Skeletal muscle satellite cell (primary cell): ENCODE measurements around the gene IRF2BP2.
"Not testable (repeated sequence)": the region's sequence is repeated elsewhere in the genome, so short reads cannot be mapped to it uniquely, and the experiment has no call there.

Source experiments
- H3K27me3 ChIP-seq: 2 replicates; pipeline ENCODE4 v1.7.0; 2013; ENCODE audit warnings: low read length; ENCODE audit not compliant: control insufficient read depth, insufficient read depth
- H3K36me3 ChIP-seq: 2 replicates; pipeline ENCODE4 v1.7.0; 2013; ENCODE audit warnings: mild to moderate bottlenecking, control low read depth, low read length; ENCODE audit not compliant: insufficient read depth
- H3K4me1 ChIP-seq: 2 replicates; pipeline ENCODE4 v1.7.0; 2013; ENCODE audit warnings: low read length; ENCODE audit not compliant: control insufficient read depth, insufficient read depth
- H3K4me2 ChIP-seq: 2 replicates; pipeline ENCODE4 v1.7.0; 2013; ENCODE audit warnings: mild to moderate bottlenecking, low read length
- H3K4me3 ChIP-seq: 2 replicates; pipeline ENCODE4 v1.7.0; 2013; ENCODE audit warnings: low read length
- H3K9ac ChIP-seq: 2 replicates; pipeline ENCODE4 v1.7.0; 2013; ENCODE audit warnings: mild to moderate bottlenecking, low read depth, low read length, moderate library complexity
- H3K9me3 ChIP-seq: replicated peaks from 2 replicates; pipeline ENCODE4 v1.7.0; 2013; ENCODE audit warnings: mild to moderate bottlenecking, control low read depth, low read length

The IRF2BP2 gene

DNA sequence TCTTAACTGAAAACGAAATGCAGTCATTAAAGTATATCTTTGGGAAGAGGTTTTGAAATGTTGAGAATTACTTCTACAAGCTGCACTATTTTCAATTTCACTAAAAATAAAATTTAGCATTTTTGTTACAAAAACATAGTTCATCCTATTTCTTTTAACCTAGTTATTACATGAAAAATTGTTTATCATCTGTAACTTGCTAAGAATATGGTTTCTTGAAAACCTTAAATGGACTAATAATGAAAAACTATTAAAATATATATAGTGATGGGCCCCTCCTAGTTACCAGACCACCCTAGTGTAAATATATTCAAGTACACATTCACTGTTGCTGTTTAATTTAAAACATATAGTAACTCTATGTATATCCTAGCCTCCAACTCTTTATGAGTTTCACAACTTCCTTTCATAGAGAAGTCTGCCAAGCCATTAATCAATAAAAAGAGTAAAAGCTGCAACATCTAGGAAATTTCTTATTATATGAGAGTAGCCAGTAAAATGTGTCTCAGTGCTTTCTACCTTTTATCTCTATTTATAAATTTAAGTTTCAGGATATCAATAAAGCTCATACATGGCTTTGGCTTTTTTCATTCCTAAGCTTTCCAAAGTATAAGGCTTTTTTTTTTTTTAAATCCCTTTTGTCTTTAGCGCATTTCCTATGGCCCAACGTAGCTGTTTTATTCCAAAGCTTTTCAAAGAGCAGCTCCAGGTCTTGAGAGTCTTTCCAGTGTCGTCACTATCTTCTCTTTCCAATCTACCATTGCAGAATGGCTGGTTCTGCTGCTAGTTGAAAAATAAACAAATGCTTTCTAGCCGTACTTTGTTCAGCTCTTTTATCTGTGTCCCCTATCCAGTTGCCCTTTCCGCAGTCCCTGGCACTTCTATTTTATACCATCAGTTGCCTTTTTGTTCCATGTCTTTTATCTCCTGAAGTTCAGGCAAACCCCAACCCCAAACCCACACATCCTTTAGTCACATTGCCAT, 6.5 kb downstream of the IRF2BP2 start:
- Histone ChIP-seq H3K4me3 (peak overlapping the region; percentile 77), H3K9ac (peak overlapping the region; percentile 97), H3K36me3 (peaks cover 55% of the 10 kb centered on the region), H3K27me3 (no peaks in the 10 kb centered on the region), H3K9me3 (no peaks in the 10 kb centered on the region), H3K4me2 (peak overlapping the region; percentile 97), H3K4me1 (peaks cover 56% of the 10 kb centered on the region)

DNA sequence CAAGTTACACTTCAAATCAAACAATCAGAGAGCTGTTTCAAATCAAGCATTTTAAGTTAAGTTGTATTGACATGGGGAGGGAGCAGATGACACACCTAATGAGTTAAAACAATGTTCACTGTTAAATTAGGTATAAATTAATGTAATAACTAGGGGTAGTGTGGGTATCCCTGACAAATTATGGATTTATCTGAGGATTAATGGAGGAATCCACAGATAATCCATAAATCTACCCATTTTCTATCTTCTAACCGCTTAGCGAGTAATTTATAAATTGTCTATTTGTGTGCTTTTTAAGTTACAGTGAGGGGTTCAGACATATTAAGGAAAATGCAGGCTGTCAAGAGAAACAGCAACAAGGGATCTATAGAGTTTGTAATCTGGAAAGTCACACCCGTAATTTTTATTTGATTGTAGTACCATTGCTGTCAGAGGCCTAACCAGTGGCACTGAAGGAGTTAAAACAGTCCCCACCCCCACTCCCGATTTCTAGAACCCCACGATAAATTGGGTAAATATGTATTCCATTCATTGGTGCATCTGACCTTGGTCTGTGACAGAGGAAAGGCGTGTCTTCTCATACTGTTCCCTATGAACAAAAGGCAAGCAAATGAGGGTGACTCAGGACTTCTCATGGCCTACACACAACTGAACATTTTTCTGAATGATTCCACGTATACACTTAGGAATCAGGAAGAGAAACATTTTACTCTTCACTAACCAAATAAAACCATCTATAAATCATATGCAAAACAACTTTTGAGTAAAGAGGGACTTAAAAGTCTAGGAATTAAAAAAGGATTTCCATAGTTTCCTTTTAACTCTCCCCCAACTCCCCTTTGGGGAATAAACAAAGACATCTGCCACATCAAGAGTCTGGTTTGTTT, 7.4 kb downstream of the IRF2BP2 start:
- peaks cover 57% of the 10 kb centered on the region for H3K4me1 ChIP-seq
- peak overlapping the region; percentile 77 for H3K4me3 ChIP-seq
- H3K9me3 ChIP-seq, result no peaks in the 10 kb centered on the region
- peak overlapping the region; percentile 97 for H3K4me2 ChIP-seq
- H3K27me3 ChIP-seq, result no peaks in the 10 kb centered on the region
- peaks cover 47% of the 10 kb centered on the region for H3K36me3 ChIP-seq
- peak overlapping the region; percentile 97 for H3K9ac ChIP-seq

- H3K4me3 ChIP-seq, result no peak overlapping the region
Observed at GRCh38 chr1:234601301-234602017, 8.5 kb downstream of the IRF2BP2 start.

GRCh38 chr1:234600418-234601281, 9.3 kb downstream of the IRF2BP2 start:
- H3K36me3 ChIP-seq, result peaks cover 28% of the 10 kb centered on the region
- no peaks in the 10 kb centered on the region for H3K9me3 ChIP-seq
- peaks cover 57% of the 10 kb centered on the region for H3K4me1 ChIP-seq
- peak overlapping the region; percentile 69 for H3K4me3 ChIP-seq
- H3K27me3 ChIP-seq, result no peaks in the 10 kb centered on the region
- H3K4me2 ChIP-seq, result peak overlapping the region; percentile 81
- peak overlapping the region; percentile 97 for H3K9ac ChIP-seq

More at GRCh38 chr1:234601301-234602017, 8.5 kb downstream of the IRF2BP2 start:
- peaks cover 36% of the 10 kb centered on the region for H3K36me3 ChIP-seq
- no peaks in the 10 kb centered on the region for H3K27me3 ChIP-seq
- H3K9ac ChIP-seq, result peak overlapping the region; percentile 97
- H3K9me3 ChIP-seq, result no peaks in the 10 kb centered on the region
- peaks cover 57% of the 10 kb centered on the region for H3K4me1 ChIP-seq
- peak overlapping the region; percentile 81 for H3K4me2 ChIP-seq

- Histone ChIP-seq H3K9me3 (no peaks in the 10 kb centered on the region), H3K4me1 (peaks cover 57% of the 10 kb centered on the region), H3K4me2 (peak overlapping the region; percentile 81), H3K4me3 (peak overlapping the region; percentile 69), H3K27me3 (no peaks in the 10 kb centered on the region), H3K36me3 (peaks cover 20% of the 10 kb centered on the region), H3K9ac (peak overlapping the region; percentile 97)
Observed at GRCh38 chr1:234599617-234600417, 10.2 kb downstream of the IRF2BP2 start.

- Histone ChIP-seq H3K27me3 (no peaks in the 10 kb centered on the region), H3K4me3 (peak overlapping the region; percentile 69), H3K4me1 (peaks cover 53% of the 10 kb centered on the region), H3K36me3 (peaks cover 13% of the 10 kb centered on the region), H3K9me3 (no peaks in the 10 kb centered on the region), H3K4me2 (peak overlapping the region; percentile 81), H3K9ac (peak overlapping the region; percentile 97)
Observed at GRCh38 chr1:234598974-234599616, 10.9 kb downstream of the IRF2BP2 start.

DNA sequence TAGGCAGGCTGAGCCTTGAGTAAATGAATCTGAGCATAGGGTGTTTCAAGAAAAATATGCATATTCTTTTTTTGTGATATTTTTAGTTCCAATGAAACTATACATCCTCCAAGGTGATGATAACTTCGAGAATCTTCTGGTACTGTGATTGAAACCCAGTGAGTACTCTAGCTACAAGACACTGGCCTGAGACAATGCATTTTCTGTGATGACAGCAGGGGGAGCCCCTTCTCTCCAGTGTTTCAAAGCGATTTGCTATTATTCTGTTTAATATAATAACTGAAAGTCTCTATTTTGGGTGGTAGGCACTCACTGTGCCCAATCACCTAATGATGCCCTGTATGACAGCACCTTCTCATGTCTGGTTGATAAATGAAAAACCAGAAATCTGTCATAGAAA, 12.1 kb downstream of the IRF2BP2 start:
- H3K36me3 ChIP-seq, result peaks cover 8% of the 10 kb centered on the region
- no peak overlapping the region for H3K4me3 ChIP-seq
- no peaks in the 10 kb centered on the region for H3K9me3 ChIP-seq
- no peaks in the 10 kb centered on the region for H3K27me3 ChIP-seq
- H3K4me2 ChIP-seq, result no peak overlapping the region
- H3K9ac ChIP-seq, result no peak overlapping the region
- H3K4me1 ChIP-seq, result peaks cover 41% of the 10 kb centered on the region

DNA sequence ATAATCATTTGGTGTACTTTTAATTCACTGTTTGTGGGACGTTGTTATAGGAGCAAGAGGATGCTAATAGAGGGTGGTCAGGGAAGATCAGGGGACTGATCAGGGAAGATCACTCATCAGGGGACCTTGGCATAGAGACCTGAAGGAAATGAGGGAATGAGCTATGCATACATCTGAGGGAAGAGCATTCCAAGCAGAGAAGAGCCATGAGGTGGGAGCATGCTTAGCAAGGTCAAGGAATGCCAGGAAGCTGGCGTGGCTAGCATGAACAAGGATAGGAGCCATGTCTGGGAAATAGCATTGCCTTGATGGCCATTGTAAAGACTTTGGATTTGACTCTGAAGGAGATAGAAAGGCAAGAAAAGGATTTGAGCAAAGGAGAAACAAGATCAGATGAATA, 14.1 kb downstream of the IRF2BP2 start:
- no peak overlapping the region for H3K9ac ChIP-seq
- H3K27me3 ChIP-seq, result no peaks in the 10 kb centered on the region
- no peaks in the 10 kb centered on the region for H3K36me3 ChIP-seq
- H3K4me2 ChIP-seq, result no peak overlapping the region
- H3K4me3 ChIP-seq, result no peak overlapping the region
- no peaks in the 10 kb centered on the region for H3K9me3 ChIP-seq
- peaks cover 22% of the 10 kb centered on the region for H3K4me1 ChIP-seq

- not testable (repeated sequence) for H3K4me2 ChIP-seq, H3K9ac ChIP-seq, H3K27me3 ChIP-seq, H3K9me3 ChIP-seq, H3K4me3 ChIP-seq, H3K36me3 ChIP-seq
- peaks cover 11% of the 10 kb centered on the region for H3K4me1 ChIP-seq
Observed at GRCh38 chr1:234594575-234594974, 15.4 kb downstream of the IRF2BP2 start.
